ENCODE results near the gene IFI30.

GRCh38 chr19:18224525-18225354 is 51.1 kb downstream of the IFI30 start:
- TF ChIP-seq CTCF (IDR thresholded peaks at IDR 0.05) (peak in 1 of 4 experiments; percentile 2), POLR2A (IDR thresholded peaks at IDR 0.05) (peak in 1 of 2 donors; percentile 21)
